GM21381 (cell line): ENCODE data around the gene IGFALS.

ENCODE experiments used
- ATAC-seq: cut with Tn5 transposase; IDR thresholded peaks from one replicate; pipeline ENCODE4 v1.9.1; 2021; ENCODE audit warnings: mild to moderate bottlenecking, moderate library complexity; ENCODE audit not compliant: unreplicated experiment

The IGFALS gene

DNA sequence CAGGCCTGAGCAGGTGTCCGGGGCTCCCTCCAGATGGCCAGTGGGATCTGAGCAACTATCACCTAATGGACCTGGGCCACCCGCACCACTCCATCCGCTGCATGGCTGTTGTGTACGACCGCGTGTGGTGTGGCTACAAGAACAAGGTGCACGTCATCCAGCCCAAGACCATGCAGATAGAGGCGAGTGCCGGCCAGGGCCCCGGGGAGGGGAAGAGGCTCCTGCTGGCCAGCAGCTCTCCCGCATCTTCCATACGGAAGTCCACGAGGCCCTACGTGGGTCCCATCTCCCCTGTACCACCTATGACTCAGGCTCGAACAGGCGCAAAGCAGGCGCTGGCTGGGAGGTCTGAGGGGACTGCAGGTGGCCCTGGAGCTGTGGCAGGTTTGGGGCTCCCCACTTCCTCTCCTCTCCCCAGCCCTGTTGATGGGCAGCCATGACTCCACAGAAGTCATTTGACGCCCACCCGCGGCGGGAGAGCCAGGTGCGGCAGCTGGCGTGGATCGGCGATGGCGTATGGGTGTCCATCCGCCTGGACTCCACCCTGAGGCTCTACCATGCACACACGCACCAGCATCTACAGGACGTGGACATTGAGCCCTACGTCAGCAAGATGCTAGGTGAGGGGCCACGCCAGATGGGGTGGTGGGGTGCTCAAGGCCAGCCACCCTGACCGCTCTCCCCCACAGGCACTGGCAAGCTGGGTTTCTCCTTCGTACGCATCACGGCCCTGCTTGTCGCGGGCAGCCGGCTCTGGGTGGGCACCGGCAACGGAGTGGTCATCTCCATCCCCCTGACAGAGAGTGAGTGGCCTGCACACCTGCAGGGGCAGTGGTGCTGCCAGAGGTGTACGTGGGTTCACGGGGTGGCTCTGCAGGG, 26.1 kb downstream of the IGFALS start:
- no peak for ATAC-seq

DNA sequence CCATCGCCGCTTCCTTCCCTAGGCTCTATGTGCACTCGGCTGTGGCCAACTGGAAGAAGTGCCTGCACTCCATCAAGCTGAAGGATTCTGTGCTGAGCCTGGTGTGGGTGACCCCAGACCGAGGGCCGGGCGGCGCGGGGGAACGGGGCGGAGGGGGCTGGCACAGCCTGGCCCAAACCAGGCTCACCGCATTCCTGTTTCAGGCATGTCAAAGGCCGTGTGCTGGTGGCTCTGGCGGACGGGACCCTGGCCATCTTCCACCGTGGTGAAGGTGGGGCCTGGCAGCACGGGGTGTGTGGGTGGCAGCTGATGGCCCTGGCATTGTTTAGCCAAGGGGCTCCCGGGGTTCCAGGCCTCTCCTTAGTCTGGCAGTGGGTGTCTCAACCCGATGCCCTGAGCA, 26.8 kb downstream of the IGFALS start:
- no peak for ATAC-seq

DNA sequence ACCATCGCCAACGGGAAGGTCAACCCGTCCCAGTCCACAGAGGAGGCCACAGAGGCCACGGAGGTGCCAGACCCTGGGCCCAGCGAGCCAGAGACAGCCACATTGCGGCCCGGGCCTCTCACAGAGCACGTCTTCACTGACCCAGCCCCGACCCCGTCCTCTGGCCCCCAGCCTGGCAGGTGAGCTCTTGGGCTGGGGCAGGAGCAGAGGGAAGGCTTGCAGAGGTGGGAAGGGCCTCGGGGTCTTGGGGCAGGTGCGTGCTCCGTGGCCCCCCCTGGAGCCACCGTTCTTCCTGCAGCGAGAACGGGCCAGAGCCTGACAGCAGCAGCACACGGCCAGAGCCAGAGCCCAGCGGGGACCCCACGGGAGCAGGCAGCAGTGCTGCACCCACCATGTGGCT, 27.3 kb downstream of the IGFALS start:
- no peak for ATAC-seq

DNA sequence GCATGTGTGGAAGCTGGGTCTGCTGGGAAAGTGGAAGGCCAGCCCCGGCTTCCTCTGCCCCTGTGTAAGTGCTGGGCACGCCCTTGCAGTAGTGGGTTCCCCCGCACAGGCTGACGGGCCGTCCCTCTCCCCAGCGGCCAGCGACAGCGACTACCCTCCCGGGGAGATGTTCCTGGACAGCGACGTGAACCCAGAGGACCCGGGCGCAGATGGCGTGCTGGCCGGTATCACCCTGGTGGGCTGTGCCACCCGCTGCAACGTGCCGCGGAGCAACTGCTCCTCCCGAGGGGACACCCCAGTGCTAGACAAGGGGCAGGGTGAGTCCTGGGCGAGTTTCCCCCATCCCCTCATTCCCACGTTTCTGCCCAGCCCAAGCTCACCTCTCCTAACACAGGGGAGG, 27.7 kb downstream of the IGFALS start:
- no peak for ATAC-seq

DNA sequence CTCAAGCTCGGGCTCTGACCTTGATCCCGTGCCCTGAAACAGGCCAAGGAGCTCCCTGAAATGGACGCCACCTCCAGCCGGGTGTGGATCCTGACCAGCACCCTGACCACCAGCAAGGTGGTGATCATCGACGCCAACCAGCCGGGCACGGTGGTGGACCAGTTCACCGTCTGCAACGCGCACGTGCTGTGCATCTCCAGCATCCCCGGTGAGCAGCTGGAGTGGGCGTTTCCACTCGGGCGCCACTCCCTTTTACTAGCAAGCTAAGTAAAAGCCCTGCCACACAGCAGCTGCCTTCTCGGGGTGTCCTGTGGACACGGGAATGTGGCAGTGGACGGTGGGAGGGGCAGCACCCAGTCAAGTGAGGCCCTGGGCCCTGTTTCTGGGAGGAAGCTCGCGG, 28.5 kb downstream of the IGFALS start:
- ATAC-seq = no peak

DNA sequence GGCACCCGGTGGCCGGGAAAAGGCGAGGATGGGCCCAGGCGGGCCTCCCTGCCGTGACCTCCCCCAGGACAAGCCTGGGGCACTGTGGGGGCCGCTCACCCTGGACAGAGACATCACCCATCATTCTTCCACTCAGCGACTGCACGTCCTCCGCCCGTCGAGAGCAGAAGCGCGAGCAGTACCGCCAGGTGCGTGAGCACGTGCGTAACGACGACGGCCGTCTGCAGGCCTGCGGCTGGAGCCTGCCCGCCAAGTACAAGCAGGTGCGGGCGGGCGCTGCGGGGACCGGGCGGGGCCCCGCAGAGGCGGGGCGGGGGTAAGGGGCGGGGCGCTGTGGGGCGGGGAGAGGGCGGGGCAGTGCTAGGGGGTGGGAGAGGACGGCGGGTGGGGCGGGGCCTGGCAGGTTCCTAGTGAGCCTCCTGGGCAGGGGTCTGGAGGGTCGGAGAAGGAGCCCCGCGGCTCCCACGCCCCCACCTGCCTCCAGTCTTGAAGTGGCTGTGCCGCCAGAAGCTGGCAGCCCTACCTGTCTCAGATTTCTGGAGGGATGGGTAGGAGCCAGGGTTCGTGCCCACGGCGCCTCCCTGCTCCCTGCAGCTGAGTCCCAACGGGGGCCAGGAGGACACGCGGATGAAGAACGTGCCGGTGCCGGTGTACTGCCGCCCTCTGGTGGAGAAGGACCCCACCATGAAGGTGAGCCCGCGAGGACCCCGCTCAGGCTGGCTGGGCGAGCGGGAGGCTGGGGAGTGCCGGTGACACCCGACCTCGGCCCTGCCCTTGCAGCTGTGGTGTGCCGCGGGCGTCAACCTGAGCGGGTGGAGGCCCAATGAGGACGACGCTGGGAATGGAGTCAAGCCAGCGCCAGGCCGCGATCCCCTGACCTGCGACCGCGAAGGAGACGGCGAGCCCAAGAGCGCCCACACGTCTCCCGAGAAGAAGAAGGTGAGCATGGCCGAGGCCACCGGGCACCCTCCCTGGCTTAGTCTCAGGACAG, 29.7 kb downstream of the IGFALS start:
- ATAC-seq = no peak

DNA sequence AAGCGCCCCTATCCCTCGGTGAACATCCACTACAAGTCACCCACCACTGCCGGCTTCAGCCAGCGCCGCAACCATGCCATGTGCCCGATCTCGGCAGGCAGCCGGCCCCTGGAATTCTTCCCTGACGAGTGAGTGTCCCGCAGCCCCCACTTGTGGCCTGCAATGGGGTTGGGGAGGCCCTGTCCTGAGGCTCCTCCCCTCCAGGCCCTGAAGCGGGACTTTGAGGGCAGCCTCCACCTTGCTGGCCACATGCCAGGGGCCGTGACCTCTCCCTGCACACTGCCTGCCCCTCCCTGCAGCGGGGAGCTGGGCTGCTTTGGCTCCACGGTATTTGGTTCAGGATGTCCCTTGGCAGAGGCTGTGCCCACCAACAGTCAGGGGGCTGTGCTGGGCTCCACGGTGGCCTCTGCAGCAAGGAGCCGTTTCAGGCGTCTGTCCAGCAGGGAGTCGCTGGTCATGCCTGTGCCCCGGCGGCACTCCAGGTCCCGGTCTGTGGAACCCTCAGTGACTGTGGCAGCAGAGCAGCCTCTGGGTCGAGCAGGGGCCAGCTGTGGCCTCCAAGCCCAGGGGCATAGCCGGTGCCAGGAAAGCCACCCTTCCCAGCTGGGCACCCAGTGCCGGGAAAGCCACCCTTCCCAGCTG, 30.5 kb downstream of the IGFALS start:
- no peak for ATAC-seq

DNA sequence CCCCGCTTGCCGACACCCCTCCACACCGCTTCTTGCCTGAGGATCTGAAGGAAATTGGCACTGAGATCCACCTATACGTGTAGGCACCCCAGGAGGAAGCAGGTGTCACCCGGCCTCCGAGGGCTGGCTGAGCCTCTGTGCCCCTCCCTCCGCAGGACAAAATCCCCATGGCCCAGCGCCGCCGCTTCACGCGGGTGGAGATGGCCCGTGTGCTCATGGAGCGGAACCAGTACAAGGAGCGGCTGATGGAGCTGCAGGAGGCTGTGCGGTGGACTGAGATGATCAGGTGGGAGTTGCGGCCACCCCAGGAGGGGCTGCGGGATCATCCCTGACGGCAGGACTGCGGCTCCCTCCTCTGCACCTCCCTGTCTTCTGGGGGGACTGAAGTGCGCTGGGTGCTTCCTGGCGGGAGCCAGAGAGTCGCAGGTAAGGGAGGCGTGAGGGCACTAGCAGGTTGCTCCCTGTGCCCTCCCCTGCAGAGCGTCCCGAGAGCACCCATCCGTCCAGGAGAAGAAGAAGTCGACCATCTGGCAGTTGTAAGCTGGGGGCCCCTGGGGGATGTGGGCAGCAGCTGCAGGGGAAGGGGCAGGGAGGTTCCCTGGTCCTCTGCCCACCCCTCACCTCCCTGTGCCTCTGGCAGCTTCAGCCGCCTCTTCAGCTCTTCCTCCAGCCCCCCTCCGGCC, 31.2 kb downstream of the IGFALS start:
- no peak for ATAC-seq

DNA sequence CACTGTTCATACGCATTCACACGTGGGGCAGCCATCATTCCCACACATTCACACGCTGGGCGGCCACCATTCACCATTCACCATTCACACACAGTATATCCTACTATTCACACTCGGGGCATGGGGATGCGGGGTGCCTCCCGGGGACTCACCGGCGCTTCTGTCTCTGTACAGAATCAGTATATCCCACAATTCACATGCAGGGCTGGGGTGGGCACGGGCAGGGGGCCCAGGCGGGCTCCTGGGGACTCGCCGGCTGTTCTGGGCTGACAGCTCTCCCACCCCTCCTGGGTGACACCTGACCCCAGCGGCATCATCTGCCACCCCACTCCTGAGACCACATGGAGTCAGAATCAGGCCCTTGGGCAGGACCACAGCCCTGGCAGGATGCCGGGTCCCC, 31.8 kb downstream of the IGFALS start:
- ATAC-seq = no peak

DNA sequence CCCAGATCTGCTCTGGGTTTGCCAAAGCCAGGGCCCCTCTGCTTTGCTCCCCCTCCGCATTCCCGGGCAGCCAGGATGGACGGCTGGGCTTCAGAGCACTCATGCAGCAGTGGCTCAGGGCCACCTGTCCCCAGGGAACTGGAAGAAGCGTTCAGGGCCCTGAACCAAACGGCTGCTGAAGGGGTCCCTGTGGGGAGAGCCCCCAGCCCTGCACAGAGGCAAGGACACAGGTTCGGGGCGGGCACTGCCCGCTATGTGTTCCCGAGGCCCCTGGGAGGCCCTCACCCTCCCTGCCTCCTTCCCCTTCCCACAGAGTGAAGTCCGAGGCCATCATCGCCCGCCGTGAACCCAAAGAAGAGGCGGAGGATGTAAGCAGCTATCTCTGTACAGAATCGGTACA, 32.6 kb downstream of the IGFALS start:
- ATAC-seq = no peak

DNA sequence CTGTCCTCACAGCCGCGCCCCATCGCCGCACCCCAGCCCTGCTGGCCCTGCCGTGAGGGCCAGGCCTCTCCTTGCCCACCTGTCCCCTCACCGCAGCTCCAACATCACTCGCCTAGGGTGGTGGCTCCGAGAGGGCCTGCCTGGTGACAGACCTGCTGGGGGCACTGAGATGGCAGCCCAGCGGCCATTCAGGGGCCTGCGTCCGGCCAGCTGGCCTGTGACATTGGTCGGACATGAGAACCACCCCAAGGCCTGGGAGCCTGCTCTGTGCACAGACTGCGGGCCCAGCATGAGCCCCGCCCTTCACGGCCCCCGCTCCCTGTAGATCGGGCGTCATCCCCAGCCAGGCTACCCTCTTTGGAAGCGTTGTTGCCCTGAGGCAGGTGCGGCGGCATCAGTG, 34.0 kb downstream of the IGFALS start:
- no peak for ATAC-seq

DNA sequence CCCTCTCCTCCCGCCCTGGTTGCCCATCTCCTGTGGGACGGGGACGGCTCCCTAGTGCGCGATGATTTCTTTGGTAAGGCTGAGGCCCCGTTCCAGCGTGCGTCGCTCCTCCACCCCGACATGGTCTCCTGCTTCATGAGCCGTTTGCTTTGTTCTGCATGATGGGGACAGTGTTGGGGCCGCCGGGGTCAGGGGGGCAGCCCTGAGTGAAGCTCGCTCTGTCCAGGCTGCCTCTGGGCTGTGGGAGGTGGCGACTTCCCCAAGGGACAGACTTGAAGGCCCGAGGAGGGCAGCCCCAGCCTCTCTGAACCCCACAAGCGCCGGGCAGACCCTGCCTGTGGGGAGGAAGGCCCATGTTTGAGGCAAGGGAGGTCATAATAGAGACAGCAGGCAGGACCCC, 34.6 kb downstream of the IGFALS start:
- ATAC-seq = no peak

DNA sequence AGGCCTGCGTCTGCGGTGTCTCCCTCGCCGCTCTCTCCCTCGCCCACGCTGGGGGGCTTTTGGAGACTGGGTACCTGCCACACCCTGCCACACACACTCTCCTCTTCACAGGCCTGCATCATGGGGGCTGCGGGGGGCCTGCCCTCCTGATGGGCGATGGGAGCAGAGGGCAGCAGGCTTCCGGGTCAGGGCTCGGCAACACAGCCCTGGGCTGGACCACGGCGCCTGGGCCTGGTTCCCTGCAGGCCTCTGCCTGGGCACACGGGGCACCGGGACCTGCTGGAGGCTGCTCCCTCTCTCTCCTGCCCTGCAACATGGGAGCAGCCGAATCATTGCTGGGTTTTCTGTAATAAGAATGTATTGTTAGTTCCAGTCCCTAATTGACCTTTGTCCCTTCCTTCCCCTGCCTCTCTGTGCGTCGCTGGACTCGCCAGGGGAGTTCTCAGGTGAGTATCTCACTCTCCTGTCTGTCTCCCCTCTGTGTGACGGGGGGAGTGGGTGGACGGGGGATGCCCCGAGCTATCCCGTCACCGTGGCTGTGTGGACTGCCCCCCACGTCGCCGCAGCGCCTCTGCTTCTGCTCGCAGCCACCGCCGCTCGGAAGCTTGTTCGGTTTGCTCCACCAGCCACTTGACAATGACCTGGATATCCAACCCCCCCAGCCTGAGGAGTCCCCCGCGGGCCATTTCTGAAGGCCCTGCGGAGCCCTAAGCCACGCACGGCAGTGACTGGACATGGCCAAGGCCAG, 35.6 kb downstream of the IGFALS start:
- ATAC-seq = no peak

DNA sequence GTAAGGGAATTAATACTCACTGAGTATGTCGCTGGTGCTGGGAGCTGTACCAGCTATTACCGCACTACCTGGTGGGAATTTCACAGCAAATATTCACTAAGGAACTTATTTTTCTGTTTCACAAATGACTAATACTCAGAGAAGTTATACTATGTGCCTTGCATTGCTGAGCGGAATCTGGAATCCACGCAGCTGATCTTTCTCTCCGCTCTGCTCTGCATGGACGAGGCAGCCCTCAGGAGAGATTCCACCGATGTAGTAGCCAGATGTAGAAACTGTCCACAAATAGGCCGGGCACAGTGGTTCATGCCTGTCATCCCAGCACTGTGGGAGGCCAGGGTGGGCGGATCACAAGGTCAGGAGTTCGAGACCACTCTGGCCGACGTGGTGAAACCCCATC, 39.3 kb downstream of the IGFALS start:
- no peak for ATAC-seq

DNA sequence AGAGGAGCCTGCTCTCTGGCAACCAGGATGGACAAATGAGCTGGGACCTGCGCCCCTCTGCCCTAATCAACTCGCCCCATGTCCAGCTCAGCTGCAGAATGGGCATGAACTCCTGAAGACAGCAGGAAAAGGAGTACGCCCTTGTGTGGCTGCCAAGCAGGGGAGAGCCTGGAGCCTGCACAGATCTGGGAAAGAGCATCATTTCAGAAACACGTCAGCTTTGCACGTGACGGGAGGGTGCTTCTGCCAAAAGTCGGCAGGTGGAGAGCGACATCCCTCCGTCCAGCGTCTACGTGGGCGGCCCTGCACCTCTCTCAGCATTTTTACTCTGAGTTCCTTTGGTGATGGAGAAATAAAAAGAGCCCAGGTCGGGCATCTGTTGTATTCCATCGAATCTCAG, 40.7 kb downstream of the IGFALS start:
- ATAC-seq = no peak

DNA sequence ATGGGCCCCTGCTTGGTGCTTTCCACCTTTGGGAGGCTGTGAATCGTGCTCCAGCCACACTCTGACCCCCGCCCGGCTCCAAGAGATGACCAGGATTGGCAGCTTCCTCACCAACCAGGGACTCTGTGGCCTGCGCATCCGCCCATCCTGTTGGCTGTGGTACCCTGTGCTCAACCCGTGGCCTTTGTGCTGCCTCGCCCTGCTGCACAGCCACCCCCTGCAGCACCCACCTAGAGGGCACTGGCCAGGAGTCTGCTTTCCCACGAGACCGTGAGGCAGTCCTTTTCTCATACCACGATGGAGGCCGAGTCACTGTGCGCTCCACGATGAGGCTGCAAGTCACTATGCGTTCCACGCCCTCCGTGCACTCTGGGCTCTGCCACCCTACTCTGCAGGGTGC, 41.6 kb downstream of the IGFALS start:
- ATAC-seq = no peak

DNA sequence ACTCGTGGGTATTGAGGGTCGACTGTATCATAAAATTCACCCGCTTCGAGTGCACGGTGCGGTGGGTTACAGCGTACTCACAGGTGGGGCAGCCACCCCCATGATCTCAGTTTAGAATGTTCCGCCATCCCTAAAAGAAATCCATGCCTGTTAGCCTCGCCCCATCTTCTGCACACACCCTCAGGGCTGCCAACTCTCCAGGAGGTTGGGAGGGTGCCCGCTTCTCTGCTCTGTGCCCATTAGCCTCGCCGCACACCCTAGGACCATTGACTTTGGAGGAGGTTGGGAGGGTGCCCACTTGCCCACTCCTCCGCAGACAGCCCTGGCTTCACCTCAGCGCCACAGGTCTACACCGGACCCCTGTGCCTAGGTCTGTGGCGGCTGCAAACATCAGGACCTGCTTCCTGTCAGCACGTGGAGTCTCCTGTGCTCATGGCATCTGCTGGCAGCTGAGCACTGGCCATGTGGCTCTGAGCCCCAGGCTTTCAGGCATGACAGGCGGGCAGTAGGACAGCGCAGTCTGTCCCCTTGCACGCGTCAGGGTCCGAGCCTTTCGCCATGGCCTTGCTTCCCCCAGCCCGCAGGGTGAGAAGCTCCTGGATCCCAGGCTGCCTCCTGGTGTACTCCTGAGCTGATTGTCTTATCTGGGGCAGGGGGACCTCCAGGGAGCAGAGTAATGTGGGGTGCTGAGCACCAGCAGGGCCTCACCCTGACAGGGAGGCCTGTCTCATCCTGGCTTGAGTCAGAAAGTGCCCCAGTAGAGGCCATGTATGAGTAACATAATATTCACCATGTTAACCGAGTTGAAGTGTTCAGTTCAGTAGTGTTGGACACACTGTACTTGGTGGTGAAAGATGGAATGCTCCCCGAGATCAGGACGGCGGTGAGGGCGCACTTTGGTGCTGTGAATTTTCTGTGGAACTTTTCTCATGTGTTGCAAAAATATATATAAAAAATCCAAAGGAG, 44.1 kb downstream of the IGFALS start:
- ATAC-seq = no peak

DNA sequence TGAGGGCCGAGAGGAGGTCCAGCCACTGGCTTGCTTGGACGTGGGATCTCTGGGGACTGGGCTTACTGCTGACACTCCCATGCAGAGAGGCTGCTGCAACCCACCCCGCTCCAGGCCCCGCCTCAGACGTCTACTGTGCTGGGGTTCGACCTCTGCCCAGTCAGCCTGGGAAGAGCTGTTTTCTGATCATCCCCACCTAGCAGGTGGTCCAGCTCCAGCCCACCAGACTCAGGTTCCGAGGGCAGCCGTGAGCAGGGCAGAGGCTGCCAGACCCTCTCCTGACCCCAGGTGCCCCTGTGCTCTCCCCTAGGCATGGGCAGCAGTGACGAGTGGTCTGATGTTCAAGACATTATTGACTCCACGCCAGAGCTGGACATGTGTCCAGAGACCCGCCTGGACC, 45.6 kb downstream of the IGFALS start:
- ATAC-seq = no peak

DNA sequence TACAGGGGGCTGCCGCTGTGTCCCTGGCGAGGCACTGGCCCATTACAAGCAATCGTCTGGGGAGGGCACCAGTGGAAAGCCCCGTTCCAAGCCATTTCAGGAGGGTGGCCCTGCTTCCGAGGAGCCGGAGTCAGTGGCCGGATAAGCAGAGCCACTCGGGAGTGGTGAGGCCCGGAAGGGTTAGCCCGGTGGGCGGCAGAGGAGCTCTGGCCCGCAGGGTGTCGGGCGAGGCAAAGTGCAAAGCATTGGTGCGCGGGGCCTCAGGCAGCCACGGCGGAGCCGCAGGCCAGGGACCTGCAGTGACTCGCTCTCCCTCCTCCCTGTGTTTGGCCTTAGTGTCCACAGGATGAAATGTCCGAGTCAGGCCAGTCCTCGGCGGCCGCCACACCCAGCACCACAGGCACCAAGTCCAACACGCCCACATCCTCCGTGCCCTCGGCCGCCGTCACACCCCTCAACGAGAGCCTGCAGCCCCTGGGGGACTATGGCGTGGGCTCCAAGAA, 46.8 kb downstream of the IGFALS start:
- ATAC-seq = no peak
